Mesenchymal stem cell (in vitro differentiated cells and primary cell): ENCODE data around the gene KLHL18.
"Not testable (repeated sequence)": the region's sequence is repeated elsewhere in the genome, so short reads cannot be mapped to it uniquely, and the experiment has no call there.

Experiments used
- DNase-seq: peaks from one replicate; pipeline ENCODE4 v3.0.0-alpha.2; 2013
- H2AFZ ChIP-seq: one replicate; pipeline ENCODE4 v1.6.1; 2013; ENCODE audit warnings: low read depth, mild to moderate bottlenecking, control low read depth, inconsistent platforms, low read length, moderate library complexity
- H2AK5ac ChIP-seq: 2 replicates; pipeline ENCODE4 v1.6.1; 2013; ENCODE audit warnings: low read length, moderate library complexity, mild to moderate bottlenecking, inconsistent platforms; ENCODE audit not compliant: severe bottlenecking
- H2BK120ac ChIP-seq: one replicate; pipeline ENCODE4 v1.6.1; 2013; ENCODE audit warnings: low read depth, mild to moderate bottlenecking, inconsistent platforms, low read length, moderate library complexity
- H2BK12ac ChIP-seq, 2 experiments: one replicate each; pipeline ENCODE4 v1.6.1; 2013; ENCODE audit warnings: inconsistent platforms in 2 of 2, low read length in 2 of 2, mild to moderate bottlenecking in 2 of 2, moderate library complexity in 2 of 2, control low read depth in 1 of 2
- H2BK15ac ChIP-seq: one replicate; pipeline ENCODE4 v1.6.1; 2013; ENCODE audit warnings: mild to moderate bottlenecking, low read depth, inconsistent platforms; ENCODE audit not compliant: poor library complexity, severe bottlenecking
- H2BK5ac ChIP-seq: 2 replicates; pipeline ENCODE4 v1.6.1; 2013; ENCODE audit warnings: low read depth, mild to moderate bottlenecking, low read length, control low read depth, inconsistent platforms; ENCODE audit not compliant: poor library complexity, severe bottlenecking
- H3K14ac ChIP-seq, 2 experiments: one replicate each; pipeline ENCODE4 v1.6.1; 2013; ENCODE audit warnings: inconsistent platforms in 2 of 2, low read length in 2 of 2, control low read depth in 1 of 2, mild to moderate bottlenecking in 1 of 2, moderate library complexity in 1 of 2
- H3K18ac ChIP-seq, 2 experiments: one replicate each; pipeline ENCODE4 v1.6.1; 2013; ENCODE audit warnings: inconsistent platforms in 2 of 2, low read length in 2 of 2, control low read depth in 1 of 2, low read depth in 1 of 2, mild to moderate bottlenecking in 1 of 2
- H3K23ac ChIP-seq, 2 experiments: one replicate each; pipeline ENCODE4 v1.6.1; 2013; ENCODE audit warnings: inconsistent platforms in 2 of 2, low read length in 2 of 2, mild to moderate bottlenecking in 2 of 2, moderate library complexity in 2 of 2, control low read depth in 1 of 2
- H3K27ac ChIP-seq: 2 replicates; pipeline ENCODE4 v1.5.1; 2013; ENCODE audit warnings: mild to moderate bottlenecking, moderate library complexity, low read length, control low read depth, inconsistent platforms; ENCODE audit not compliant: poor library complexity, severe bottlenecking
- H3K27me3 ChIP-seq, 2 experiments: 2 replicates each; pipeline versions ENCODE4 v1.6.1 to v1.7.0; 2013; ENCODE audit warnings: low read length in 2 of 2, mild to moderate bottlenecking in 2 of 2, moderate library complexity in 2 of 2, control low read depth in 1 of 2, inconsistent platforms in 1 of 2; ENCODE audit not compliant: control insufficient read depth in 1 of 2, insufficient read depth in 1 of 2
- H3K36me3 ChIP-seq, 2 experiments: 2 replicates each; pipeline versions ENCODE4 v1.6.1 to v1.7.0; 2013; ENCODE audit warnings: low read length in 2 of 2, control low read depth in 1 of 2, inconsistent platforms in 1 of 2, low read depth in 1 of 2, mild to moderate bottlenecking in 1 of 2; ENCODE audit not compliant: insufficient read depth in 2 of 2, control insufficient read depth in 1 of 2
- H3K4ac ChIP-seq, 2 experiments: one replicate each; pipeline ENCODE4 v1.6.1; 2013; ENCODE audit warnings: inconsistent platforms in 2 of 2, low read length in 2 of 2, mild to moderate bottlenecking in 2 of 2, moderate library complexity in 2 of 2, control low read depth in 1 of 2, low read depth in 1 of 2
- H3K4me1 ChIP-seq: 2 replicates; pipeline ENCODE4 v1.6.1; 2013; ENCODE audit warnings: low read depth, low read length, control low read depth; ENCODE audit not compliant: control insufficient read depth, insufficient read depth
- H3K4me2 ChIP-seq: 2 replicates; pipeline ENCODE4 v1.6.1; 2013; ENCODE audit warnings: low read length, mild to moderate bottlenecking, inconsistent platforms; ENCODE audit not compliant: poor library complexity, severe bottlenecking
- H3K4me3 ChIP-seq, 2 experiments: 2 replicates each; pipeline versions ENCODE4 v1.5.1 to v1.7.0; 2013; ENCODE audit warnings: low read length in 2 of 2, mild to moderate bottlenecking in 2 of 2, control low read depth in 1 of 2, low read depth in 1 of 2; ENCODE audit not compliant: insufficient read depth in 1 of 2
- H3K79me1 ChIP-seq: replicated peaks from 2 replicates; pipeline ENCODE4 v1.6.1; 2013; ENCODE audit warnings: mild to moderate bottlenecking, control low read depth, low read length, inconsistent platforms; ENCODE audit not compliant: poor library complexity, severe bottlenecking
- H3K9ac ChIP-seq: 2 replicates; pipeline ENCODE4 v1.7.0; 2013; ENCODE audit warnings: mild to moderate bottlenecking, low read length, moderate library complexity
- H3K9me3 ChIP-seq: 2 replicates; pipeline ENCODE4 v1.7.0; 2013; ENCODE audit warnings: mild to moderate bottlenecking, low read length; ENCODE audit not compliant: control insufficient read depth
- H4K8ac ChIP-seq: one replicate; pipeline ENCODE4 v1.6.1; 2013; ENCODE audit warnings: inconsistent platforms, mild to moderate bottlenecking, low read length, moderate library complexity
- H4K91ac ChIP-seq: one replicate; pipeline ENCODE4 v1.6.1; 2013; ENCODE audit warnings: mild to moderate bottlenecking, low read length, inconsistent platforms
- WGBS: methylation state at CpG from one replicate; pipeline ENCODE4 v1.1.7; 2013; ENCODE audit warnings: mixed read lengths; 5-methylcytosine and 5-hydroxymethylcytosine counted together

KLHL18 gene

DNA sequence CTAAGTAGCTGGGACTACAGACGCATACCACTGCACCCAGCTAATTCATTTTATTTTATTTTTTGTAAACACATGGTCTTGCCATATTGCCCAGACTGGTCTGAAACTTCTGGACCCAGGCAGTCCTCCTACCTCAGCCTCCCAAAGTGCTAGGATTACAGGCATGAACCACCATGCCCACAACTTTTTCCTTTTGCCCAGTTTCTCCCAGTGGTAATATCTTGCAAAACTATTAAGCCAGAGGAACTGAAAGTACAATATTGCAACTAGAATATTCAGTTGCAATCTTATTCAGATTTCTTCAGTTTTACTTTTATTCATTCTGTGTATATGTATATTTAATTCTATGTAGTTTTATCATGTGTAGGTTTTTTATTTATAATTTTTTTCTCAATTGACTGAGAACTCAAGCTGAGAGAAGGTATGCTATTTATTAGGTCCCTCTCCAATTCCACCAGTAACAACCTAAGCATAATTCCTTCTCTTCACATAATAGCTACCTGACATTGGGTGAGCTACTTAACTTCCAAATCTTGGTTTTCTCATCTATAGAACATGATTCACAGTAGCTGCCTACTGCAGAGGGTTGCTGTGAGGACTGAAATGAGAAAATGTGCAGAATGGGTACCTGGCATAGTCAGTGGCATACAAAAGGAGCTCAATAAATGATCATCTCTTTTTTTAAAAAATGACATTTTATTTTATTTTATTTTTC, 30.8 kb downstream of the KLHL18 start:
- H2BK120ac ChIP-seq, result no peak overlapping the region
- 95% methylated on average over 1 of the region's 1 CpG for whole genome bisulfite sequencing
- no peak for DNase-seq

DNA sequence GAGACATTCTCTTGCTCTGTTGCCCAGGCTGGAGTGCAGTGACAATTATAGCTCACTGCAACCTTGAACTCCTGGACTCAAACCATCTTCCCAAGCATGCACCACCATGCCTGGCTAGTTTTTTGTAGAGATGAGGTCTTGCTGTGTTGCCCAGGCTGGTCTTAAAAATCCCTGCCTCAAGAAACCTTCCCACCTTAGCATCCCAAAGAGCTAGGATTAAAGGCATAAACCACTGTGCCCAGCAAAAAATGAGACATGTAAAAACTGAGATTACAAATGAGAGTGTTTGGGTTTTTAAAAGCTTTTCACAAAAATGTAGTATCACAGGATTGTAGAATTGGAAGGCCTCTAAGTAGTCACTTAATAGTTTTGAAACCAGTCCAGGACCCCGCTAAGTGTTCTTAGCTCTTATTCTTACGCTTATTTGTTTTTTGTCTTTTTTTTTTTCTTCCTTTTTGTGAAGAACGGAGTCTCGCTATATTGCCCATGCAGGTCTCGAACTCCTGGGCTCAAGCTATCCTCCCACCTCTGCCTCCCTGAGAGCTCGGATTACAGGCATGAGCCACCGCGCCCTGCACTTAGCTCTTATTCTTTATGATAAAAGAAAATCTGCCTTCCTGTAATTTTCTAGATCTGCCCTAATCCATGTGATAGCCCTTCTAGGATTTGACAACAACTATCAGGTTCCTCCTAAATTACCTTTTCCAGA, 31.5 kb downstream of the KLHL18 start:
- Histone ChIP-seq H3K36me3 (peaks cover 0 to 3% of the 10 kb centered on the region in 2 experiments), H3K14ac (no peak overlapping the region), H3K79me1 (peaks cover 23% of the 10 kb centered on the region), H2BK5ac (no peak overlapping the region), H2BK120ac (no peak overlapping the region), H4K8ac (no peak overlapping the region), H3K18ac (no peak overlapping the region), H3K27me3 (no peaks in the 10 kb centered on the region), H3K27ac (no peak overlapping the region), H3K4me2 (no peak overlapping the region), H3K4me1 (peaks cover 5% of the 10 kb centered on the region), H2BK15ac (no peak overlapping the region), H3K4ac (no peak overlapping the region), H2AK5ac (no peak overlapping the region), H4K91ac (no peak overlapping the region), H3K9me3 (no peaks in the 10 kb centered on the region), H2AFZ (no peak overlapping the region), H3K23ac (no peak overlapping the region), H3K9ac (no peak overlapping the region), H3K4me3 (no peak overlapping the region), H2BK12ac (no peak overlapping the region)
- no peak for DNase-seq
- WGBS, result 98% methylated on average over 8 of the region's 8 CpGs

More for the DNA sequence above, 30.8 kb downstream of the KLHL18 start:
- Histone ChIP-seq H2BK5ac (no peak overlapping the region), H4K91ac (no peak overlapping the region), H3K18ac (no peak overlapping the region), H3K9ac (no peak overlapping the region), H2BK15ac (no peak overlapping the region), H3K4me3 (no peak overlapping the region), H3K4me2 (no peak overlapping the region), H3K23ac (no peak overlapping the region), H2AFZ (no peak overlapping the region), H3K4ac (no peak overlapping the region), H2BK12ac (no peak overlapping the region), H3K79me1 (peaks cover 19% of the 10 kb centered on the region), H3K36me3 (peaks cover 0 to 3% of the 10 kb centered on the region in 2 experiments), H3K9me3 (no peaks in the 10 kb centered on the region), H3K27ac (no peak overlapping the region), H3K27me3 (no peaks in the 10 kb centered on the region), H3K14ac (no peak overlapping the region), H4K8ac (no peak overlapping the region), H3K4me1 (peaks cover 3% of the 10 kb centered on the region), H2AK5ac (no peak overlapping the region)

DNA sequence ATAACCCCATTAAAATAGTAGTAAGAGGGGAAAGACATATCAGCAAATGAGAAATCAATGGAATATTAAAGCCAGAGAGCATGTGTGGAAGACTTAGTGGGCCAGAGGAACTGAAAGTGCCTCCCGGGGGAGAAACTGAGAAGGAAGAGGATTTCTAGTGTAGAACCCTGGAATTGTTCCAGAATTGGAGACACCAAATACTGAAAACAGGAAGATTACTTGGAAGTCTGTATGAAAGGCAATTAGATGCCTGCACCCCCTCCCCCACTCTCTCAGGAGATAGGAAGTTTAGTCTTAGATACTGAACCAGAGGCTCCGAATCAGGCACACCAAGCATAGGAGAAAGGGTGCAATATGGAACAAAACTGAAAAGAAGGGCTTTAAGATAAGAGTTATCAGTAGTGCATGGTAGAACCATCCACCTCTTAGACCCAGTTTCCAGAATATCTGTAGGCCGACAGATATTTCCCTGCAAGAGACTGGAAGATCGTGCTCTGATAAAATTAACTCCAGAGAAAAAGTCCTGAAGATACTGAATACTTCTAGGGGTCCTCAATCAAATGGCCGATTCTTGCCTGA, 32.4 kb downstream of the KLHL18 start:
- Histone ChIP-seq H4K91ac (no peak overlapping the region), H2BK5ac (no peak overlapping the region), H3K4me2 (no peak overlapping the region), H2BK120ac (no peak overlapping the region), H4K8ac (no peak overlapping the region), H2BK15ac (no peak overlapping the region), H3K9me3 (no peaks in the 10 kb centered on the region), H3K18ac (no peak overlapping the region), H3K14ac (no peak overlapping the region), H2AFZ (no peak overlapping the region), H3K27ac (no peak overlapping the region), H3K4me3 (no peak overlapping the region), H3K36me3 (peaks cover 3 to 9% of the 10 kb centered on the region in 2 experiments), H3K9ac (no peak overlapping the region), H3K4me1 (peaks cover 8% of the 10 kb centered on the region), H2AK5ac (no peak overlapping the region), H3K27me3 (no peaks in the 10 kb centered on the region), H2BK12ac (no peak overlapping the region), H3K4ac (no peak overlapping the region), H3K23ac (no peak overlapping the region), H3K79me1 (peaks cover 23% of the 10 kb centered on the region)
- peak; percentile 20 for DNase-seq
- 90% methylated on average over 5 of the region's 5 CpGs for WGBS

DNA sequence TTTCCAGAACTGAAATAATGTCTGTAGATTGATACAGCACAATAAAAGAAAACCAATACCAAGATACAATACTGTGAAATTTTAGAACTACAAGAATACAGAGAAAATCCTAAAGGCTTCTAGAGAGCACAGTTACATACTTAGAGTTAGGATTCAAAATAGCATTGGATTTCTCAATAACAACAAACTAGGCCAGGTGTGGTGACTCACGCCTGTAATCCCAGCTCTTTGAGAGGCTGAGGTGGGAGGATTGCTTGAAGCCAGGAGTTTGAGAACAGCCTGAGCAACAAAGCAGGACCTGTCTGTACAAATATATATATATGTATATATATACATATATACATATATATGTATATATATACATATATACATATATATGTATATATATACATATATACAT, 33.4 kb downstream of the KLHL18 start:
- not testable (repeated sequence) for H3K4me2 ChIP-seq, H2AK5ac ChIP-seq, H2BK120ac ChIP-seq, H3K4me1 ChIP-seq, H2BK15ac ChIP-seq, H3K4me3 ChIP-seq, H3K4ac ChIP-seq, H3K27me3 ChIP-seq, H3K14ac ChIP-seq, H3K27ac ChIP-seq, H3K9ac ChIP-seq, H4K8ac ChIP-seq, H2BK5ac ChIP-seq, H2BK12ac ChIP-seq, H3K23ac ChIP-seq, DNase-seq, H2AFZ ChIP-seq, H4K91ac ChIP-seq, H3K9me3 ChIP-seq, H3K18ac ChIP-seq
- no CpG with 5 or more reads among the region's 1 CpG for WGBS
- Histone ChIP-seq H3K79me1 (peaks cover 26% of the 10 kb centered on the region), H3K36me3 (peaks cover 11 to 18% of the 10 kb centered on the region in 2 experiments)
